Testis (tissue), 3 donors: ENCODE measurements around the gene EPHB1. TPM values are rescaled to one million over a fixed set of nuclear protein-coding genes. Genes with fewer than 3 reads are reported as not detected.

ENCODE experiments used
- DNase-seq: peaks from one replicate; pipeline ENCODE4 v3.0.0-alpha.2; 2019
- H3K27ac ChIP-seq, 2 donors: fragments of 200-600 bp; sonication (generic); one replicate each; pipeline ENCODE4 v1.5.1; 2019
- H3K27me3 ChIP-seq: fragments of 200-600 bp; sonication (generic); one replicate; pipeline ENCODE4 v1.5.1; 2019
- H3K36me3 ChIP-seq: fragments of 200-600 bp; sonication (generic); one replicate; pipeline ENCODE4 v1.5.1; 2017; ENCODE audit warnings: low read depth; ENCODE audit errors: missing control alignments
- H3K4me1 ChIP-seq: fragments of 200-600 bp; sonication (generic); one replicate; pipeline ENCODE4 v1.5.1; 2019
- H3K4me3 ChIP-seq, 2 donors: fragments of 200-600 bp; sonication (generic); one replicate each; pipeline ENCODE4 v1.5.1; 2017 to 2019
- H3K9me3 ChIP-seq: fragments of 200-600 bp; sonication (generic); one replicate; pipeline ENCODE4 v1.5.1; 2017
- POLR2A ChIP-seq: fragments of 450-650 bp; IDR thresholded peaks from one replicate; pipeline ENCODE4 v1.6.1; 2017; ENCODE audit warnings: antibody characterized with exemption, mild to moderate bottlenecking, moderate library complexity
- WGBS, 2 donors: methylation state at CpG; one replicate each; pipeline ENCODE4 v1.1.5; 2018; 5-methylcytosine and 5-hydroxymethylcytosine counted together
- intact Hi-C: fragments of 100-400 bp; cut with DNase I; formaldehyde crosslinking; loops from one replicate; pipeline ENCODE4 v1.15.1; 2023; ENCODE audit warnings: low total_unique reads
- polyA plus RNA-seq: library from polyadenylated mRNA; stranded (reverse); fragments of 350-450 nt; fragmentation: Illumina TruSeq; extraction: RNeasy Lipid Tissue Mini Kit (QIAGEN cat#74804); gene quantifications from one replicate; pipeline ENCODE4 v1.2.3, GENCODE V29; 2014; ENCODE audit warnings: low read depth, low replicate concordance; ENCODE audit not compliant: insufficient read depth
- total RNA-seq, 2 donors: library from RNA; depleted of rRNA; stranded (reverse); fragments of >200 nt; gene quantifications; one replicate each; pipeline ENCODE4 v1.2.3, GENCODE V29; 2016
- TF ChIP-seq, protein P1 (sequence below), 3 experiments: fragments of 450-650 bp in 2 of 3; fragments of 200-600 bp in 1 of 3; sonication (generic) in 1 of 3; IDR thresholded peaks; one replicate each; pipeline ENCODE4 v1.5.1; 2016 to 2019; ENCODE audit warnings: antibody characterized with exemption in 3 of 3, mild to moderate bottlenecking in 2 of 3, moderate library complexity in 1 of 3

EPHB1 gene
- total and polyA plus RNA-seq, 3 donors from 2014 or later = 20.8 to 37.1 (median 31.3) TPM

GRCh38 chr3:135147657-135148056 lies 352.6 kb downstream of the EPHB1 start:
- no peaks in the 10 kb centered on the region for H3K36me3 ChIP-seq
- H3K4me3 ChIP-seq = no peak overlapping the region
- peak overlapping the region; percentile 63 to 80 for H3K27ac ChIP-seq
- intact Hi-C loops = no loop called here
- peak; percentile 82 for DNase-seq
- H3K4me1 ChIP-seq = peaks cover 26% of the 10 kb centered on the region
- no peaks in the 10 kb centered on the region for H3K27me3 ChIP-seq
- TF ChIP-seq POLR2A = no peak
- TF ChIP-seq, protein P1, sequence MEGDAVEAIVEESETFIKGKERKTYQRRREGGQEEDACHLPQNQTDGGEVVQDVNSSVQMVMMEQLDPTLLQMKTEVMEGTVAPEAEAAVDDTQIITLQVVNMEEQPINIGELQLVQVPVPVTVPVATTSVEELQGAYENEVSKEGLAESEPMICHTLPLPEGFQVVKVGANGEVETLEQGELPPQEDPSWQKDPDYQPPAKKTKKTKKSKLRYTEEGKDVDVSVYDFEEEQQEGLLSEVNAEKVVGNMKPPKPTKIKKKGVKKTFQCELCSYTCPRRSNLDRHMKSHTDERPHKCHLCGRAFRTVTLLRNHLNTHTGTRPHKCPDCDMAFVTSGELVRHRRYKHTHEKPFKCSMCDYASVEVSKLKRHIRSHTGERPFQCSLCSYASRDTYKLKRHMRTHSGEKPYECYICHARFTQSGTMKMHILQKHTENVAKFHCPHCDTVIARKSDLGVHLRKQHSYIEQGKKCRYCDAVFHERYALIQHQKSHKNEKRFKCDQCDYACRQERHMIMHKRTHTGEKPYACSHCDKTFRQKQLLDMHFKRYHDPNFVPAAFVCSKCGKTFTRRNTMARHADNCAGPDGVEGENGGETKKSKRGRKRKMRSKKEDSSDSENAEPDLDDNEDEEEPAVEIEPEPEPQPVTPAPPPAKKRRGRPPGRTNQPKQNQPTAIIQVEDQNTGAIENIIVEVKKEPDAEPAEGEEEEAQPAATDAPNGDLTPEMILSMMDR (IDR thresholded peaks at IDR 0.05) = no peak
- WGBS, 2 donors = 37 to 40% methylated on average over 3 of the region's 3 CpGs
- H3K9me3 ChIP-seq = no peaks in the 10 kb centered on the region

DNA sequence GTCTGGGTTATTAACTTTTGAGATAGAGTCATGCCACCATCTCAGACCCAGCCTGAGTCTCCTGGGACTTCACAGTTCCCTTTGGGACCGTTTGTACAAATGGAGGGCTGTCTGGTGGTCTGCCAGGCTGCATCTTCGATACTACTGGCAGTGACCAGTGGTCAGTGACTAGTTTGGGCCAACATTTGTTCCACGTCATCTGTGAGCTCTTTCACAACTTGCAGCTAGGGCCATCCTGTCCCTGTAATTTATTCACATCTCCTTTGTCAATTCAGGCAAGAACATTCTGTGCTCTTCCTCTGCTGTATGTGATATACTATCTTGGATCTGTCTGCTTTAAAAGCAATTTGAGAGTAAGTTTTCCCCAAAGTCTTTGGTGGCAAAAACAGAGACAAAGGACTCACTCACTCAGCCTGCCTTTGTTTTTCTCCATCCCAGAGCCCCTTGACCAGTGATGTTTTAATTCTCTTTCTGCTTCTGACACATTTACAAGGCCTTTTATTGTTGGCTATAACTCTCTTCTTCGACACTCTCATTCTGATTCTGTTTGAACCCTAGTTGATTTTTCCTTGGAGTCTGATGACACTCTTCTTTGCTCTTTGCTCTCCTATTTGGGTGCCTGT lies 353.4 kb downstream of the EPHB1 start:
- peak; percentile 57 for DNase-seq
- Histone ChIP-seq H3K36me3 (no peaks in the 10 kb centered on the region), H3K27ac (peak overlapping the region; percentile 57 to 80), H3K4me3 (no peak overlapping the region), H3K4me1 (peaks cover 26% of the 10 kb centered on the region), H3K9me3 (no peaks in the 10 kb centered on the region), H3K27me3 (no peaks in the 10 kb centered on the region)
- WGBS, 2 donors = 24 to 51% methylated on average over 4 of the region's 4 CpGs
- intact Hi-C loops = no loop called here
- no peak for TF ChIP-seq POLR2A
- TF ChIP-seq, protein P1 (IDR thresholded peaks at IDR 0.05) = no peak

DNA sequence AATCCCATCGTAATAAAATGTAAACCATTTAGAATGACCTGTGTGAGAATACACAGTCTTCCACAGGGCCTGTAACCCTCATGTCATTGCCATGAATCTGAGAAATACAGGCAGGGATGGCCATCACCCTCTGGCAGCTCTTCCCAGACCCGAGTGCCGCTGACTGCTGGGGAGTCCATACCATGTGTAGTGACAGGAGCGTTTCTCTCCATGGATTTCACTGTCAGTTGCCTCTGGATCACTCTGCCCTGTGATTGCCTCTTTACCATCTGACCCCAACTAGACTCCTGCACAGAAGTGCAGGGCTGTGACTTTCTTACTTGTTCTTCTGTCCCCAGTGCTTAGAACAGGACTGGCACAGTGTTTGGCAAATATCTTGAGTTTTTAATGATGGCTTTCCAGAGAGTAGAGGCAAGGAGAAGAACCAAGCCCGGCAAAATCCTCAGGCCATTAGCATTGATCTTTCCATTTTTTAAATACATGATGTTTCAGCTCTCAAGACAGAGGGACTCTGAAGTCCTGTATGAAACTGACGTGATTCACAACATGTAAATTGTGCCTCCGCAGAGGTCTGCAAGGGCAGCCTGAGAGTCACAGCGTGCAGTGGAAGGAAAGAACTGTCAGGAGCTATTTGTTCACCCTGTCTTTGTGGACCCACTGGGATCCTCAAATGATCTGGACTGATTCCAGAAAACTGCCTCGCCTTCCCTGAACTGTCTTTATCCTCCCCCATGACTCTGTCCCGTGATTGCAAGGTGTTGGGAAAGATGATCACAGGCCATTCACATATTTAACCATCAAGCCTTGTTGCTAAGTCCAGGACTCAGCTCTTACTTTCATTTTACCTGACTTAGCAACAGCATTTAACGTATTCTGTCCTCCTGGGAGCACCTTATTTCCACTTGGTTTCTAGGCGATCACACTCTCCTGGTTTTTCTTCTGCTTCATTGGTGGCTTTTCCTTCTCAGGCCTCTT lies 354.9 kb downstream of the EPHB1 start:
- WGBS, 2 donors = 86 to 87% methylated on average over 12 of the region's 12 CpGs
- intact Hi-C loops = no loop called here
- H3K4me1 ChIP-seq = peaks cover 21% of the 10 kb centered on the region
- H3K36me3 ChIP-seq = no peaks in the 10 kb centered on the region
- no peak for TF ChIP-seq POLR2A
- TF ChIP-seq, protein P1 (IDR thresholded peaks at IDR 0.05) = no peak
- H3K27ac ChIP-seq = peak overlapping the region; percentile 57 to 80
- no peaks in the 10 kb centered on the region for H3K9me3 ChIP-seq
- no peak for DNase-seq
- no peak overlapping the region for H3K4me3 ChIP-seq
- H3K27me3 ChIP-seq = no peaks in the 10 kb centered on the region

GRCh38 chr3:135154186-135154585 lies 359.1 kb downstream of the EPHB1 start:
- intact Hi-C loops = no loop called here

GRCh38 chr3:135155228-135155627 lies 360.2 kb downstream of the EPHB1 start:
- no peak overlapping the region for H3K27ac ChIP-seq
- WGBS, 2 donors = 89 to 96% methylated on average over 4 of the region's 4 CpGs

More at GRCh38 chr3:135154186-135154585, 359.1 kb downstream of the EPHB1 start:
- Histone ChIP-seq H3K36me3 (no peaks in the 10 kb centered on the region), H3K27me3 (no peaks in the 10 kb centered on the region), H3K9me3 (no peaks in the 10 kb centered on the region), H3K4me1 (no peaks in the 10 kb centered on the region), H3K27ac (no peak overlapping the region), H3K4me3 (no peak overlapping the region)
- DNase-seq = no peak
- WGBS, 2 donors = 96% methylated on average over 2 of the region's 2 CpGs
- TF ChIP-seq POLR2A = no peak

More at GRCh38 chr3:135155228-135155627, 360.2 kb downstream of the EPHB1 start:
- Histone ChIP-seq H3K4me3 (no peak overlapping the region), H3K36me3 (no peaks in the 10 kb centered on the region), H3K9me3 (no peaks in the 10 kb centered on the region), H3K27me3 (no peaks in the 10 kb centered on the region), H3K4me1 (no peaks in the 10 kb centered on the region)
- intact Hi-C loops = no loop called here
- TF ChIP-seq POLR2A = no peak
- TF ChIP-seq, protein P1 (IDR thresholded peaks at IDR 0.05) = no peak
- no peak for DNase-seq
